ENCODE data around the gene ABLIM3. TPM values are rescaled to one million over a fixed set of nuclear protein-coding genes. Genes with fewer than 3 reads are reported as not detected.

The ABLIM3 gene
- 100 to 1,000 TPM; 140 to 185 (median 161) TPM for total RNA-seq
- 81.3 TPM for polyA plus RNA-seq
- long read RNA-seq, donor 1, partial matches to known transcripts, result 58 of 73 reads
- long read RNA-seq, donor 1, other reads (novel, unspliced or antisense), result 14 of 73 reads
- long read RNA-seq, donor 2, partial matches to known transcripts, result 0 of 17 reads
- long read RNA-seq, donor 2, other reads (novel, unspliced or antisense), result 14 of 17 reads
- long read RNA-seq, donor 3, transcript ABLIM3-204 (2 exons, 778 nt), result major isoform, 10 of 106 reads
- long read RNA-seq, donor 3, partial matches to known transcripts, result 78 of 106 reads
- long read RNA-seq, donor 3, other reads (novel, unspliced or antisense), result 18 of 106 reads
- long read RNA-seq, donor 4, partial matches to known transcripts, result 17 of 23 reads
- long read RNA-seq, donor 4, other reads (novel, unspliced or antisense), result 5 of 23 reads

- H3K27ac ChIP-seq (ENCODE audit: low read length), result peak within 1 kb of the TSS; percentile 99
- ATAC-seq, result peak; percentile 87 to 88
- 5% methylated on average over 54 of the region's 54 CpGs for WGBS
- peak within 1 kb of the TSS; percentile 68 for H3K4me3 ChIP-seq (ENCODE audit: low read length)
- peaks cover 10% of the 10 kb centered on the region for H3K4me1 ChIP-seq (ENCODE audit: control insufficient read depth, insufficient read depth, low read length)
- no peaks in the 10 kb centered on the region for H3K27me3 ChIP-seq (ENCODE audit: control insufficient read depth, insufficient read depth)
- no peaks in the 10 kb centered on the region for H3K9me3 ChIP-seq (ENCODE audit: control insufficient read depth, low read length)
- peak; percentile 73 to 91 (median 91) for DNase-seq
- intact Hi-C loops (cut with DNase I), result loop anchor here in 3 of 4 donors (2.0 to 5.0 kb wide), 3 partner anchors 36 to 87 kb away; no protein-coding TSS in a partner anchor
Measured at GRCh38 chr5:149141224-149141956, at the start of gene ABLIM3. Gene ABLIM3 (plus strand): TSS chr5:149141493. CDS start chr5:149142096, 603 bp downstream.

GRCh38 chr5:149093625-149094024, 47.7 kb upstream of the ABLIM3 start:
- DNase-seq, result no peak
- Histone ChIP-seq H3K4me3 (ENCODE audit: low read length) (no peak overlapping the region), H3K9me3 (ENCODE audit: control insufficient read depth, low read length) (peaks cover 2% of the 10 kb centered on the region), H3K27ac (ENCODE audit: low read length) (no peak overlapping the region), H3K27me3 (ENCODE audit: control insufficient read depth, insufficient read depth) (no peaks in the 10 kb centered on the region), H3K4me1 (ENCODE audit: control insufficient read depth, insufficient read depth, low read length) (no peaks in the 10 kb centered on the region)
- ATAC-seq, result peak in 1 of 2 donors; percentile 24
- WGBS, result 49% methylated on average over 2 of the region's 2 CpGs
- intact Hi-C loops (cut with DNase I), result no loop called here

GRCh38 chr5:149094996-149095395, 46.3 kb upstream of the ABLIM3 start:
- 88% methylated on average over 2 of the region's 2 CpGs for WGBS
- H3K27me3 ChIP-seq (ENCODE audit: control insufficient read depth, insufficient read depth), result no peaks in the 10 kb centered on the region
- no peak for ATAC-seq

GRCh38 chr5:149099920-149100319, 41.4 kb upstream of the ABLIM3 start:
- Histone ChIP-seq H3K27ac (ENCODE audit: low read length) (no peak overlapping the region), H3K4me3 (ENCODE audit: low read length) (no peak overlapping the region), H3K9me3 (ENCODE audit: control insufficient read depth, low read length) (peaks cover 2% of the 10 kb centered on the region), H3K4me1 (ENCODE audit: control insufficient read depth, insufficient read depth, low read length) (no peaks in the 10 kb centered on the region), H3K27me3 (ENCODE audit: control insufficient read depth, insufficient read depth) (no peaks in the 10 kb centered on the region)
- ATAC-seq (no peak), DNase-seq (no peak)
- intact Hi-C loops (cut with DNase I), result loop anchor here in 1 of 4 donors (10.0 kb wide), 1 partner anchor 65 kb away; no protein-coding TSS in a partner anchor

More at GRCh38 chr5:149094996-149095395, 46.3 kb upstream of the ABLIM3 start:
- intact Hi-C loops (cut with DNase I), result no loop called here
- Histone ChIP-seq H3K4me1 (ENCODE audit: control insufficient read depth, insufficient read depth, low read length) (no peaks in the 10 kb centered on the region), H3K4me3 (ENCODE audit: low read length) (no peak overlapping the region), H3K9me3 (ENCODE audit: control insufficient read depth, low read length) (peaks cover 2% of the 10 kb centered on the region), H3K27ac (ENCODE audit: low read length) (no peak overlapping the region)
- DNase-seq, result no peak

- no peaks in the 10 kb centered on the region for H3K4me1 ChIP-seq (ENCODE audit: control insufficient read depth, insufficient read depth, low read length)
- no peak for ATAC-seq
- no peaks in the 10 kb centered on the region for H3K27me3 ChIP-seq (ENCODE audit: control insufficient read depth, insufficient read depth)
- peaks cover 2% of the 10 kb centered on the region for H3K9me3 ChIP-seq (ENCODE audit: control insufficient read depth, low read length)
- intact Hi-C loops (cut with DNase I), result loop anchor here in 1 of 4 donors (10.0 kb wide), 1 partner anchor 66 kb away; no protein-coding TSS in a partner anchor
- DNase-seq, result no peak
- no peak overlapping the region for H3K27ac ChIP-seq (ENCODE audit: low read length)
- no peak overlapping the region for H3K4me3 ChIP-seq (ENCODE audit: low read length)
Measured at GRCh38 chr5:149100331-149100730, 41.0 kb upstream of the ABLIM3 start.

GRCh38 chr5:149108651-149109280, 32.5 kb upstream of the ABLIM3 start:
- Histone ChIP-seq H3K27ac (ENCODE audit: low read length) (no peak overlapping the region), H3K4me3 (ENCODE audit: low read length) (no peak overlapping the region), H3K4me1 (ENCODE audit: control insufficient read depth, insufficient read depth, low read length) (peaks cover 3% of the 10 kb centered on the region), H3K9me3 (ENCODE audit: control insufficient read depth, low read length) (no peaks in the 10 kb centered on the region), H3K27me3 (ENCODE audit: control insufficient read depth, insufficient read depth) (no peaks in the 10 kb centered on the region)
- 88% methylated on average over 2 of the region's 2 CpGs for WGBS
- ATAC-seq (no peak), DNase-seq (no peak)
- intact Hi-C loops (cut with DNase I), result loop anchor here in 1 of 4 donors (10.0 kb wide), 1 partner anchor 74 kb away; no protein-coding TSS in a partner anchor

GRCh38 chr5:149110406-149110805, 30.9 kb upstream of the ABLIM3 start:
- DNase-seq (no peak), ATAC-seq (no peak)
- 86% methylated on average over 4 of the region's 4 CpGs for WGBS
- Histone ChIP-seq H3K27me3 (ENCODE audit: control insufficient read depth, insufficient read depth) (no peaks in the 10 kb centered on the region), H3K4me3 (ENCODE audit: low read length) (no peak overlapping the region), H3K9me3 (ENCODE audit: control insufficient read depth, low read length) (no peaks in the 10 kb centered on the region), H3K27ac (ENCODE audit: low read length) (no peak overlapping the region), H3K4me1 (ENCODE audit: control insufficient read depth, insufficient read depth, low read length) (peaks cover 3% of the 10 kb centered on the region)
- intact Hi-C loops (cut with DNase I), result loop anchor here in 3 of 4 donors (5.0 to 10.0 kb wide), 4 partner anchors 76 to 378 kb away; partner anchors contain the start of gene ADRB2 (in 1 of the 3)

- ATAC-seq, result no peak
- WGBS, result 85% methylated on average over 2 of the region's 2 CpGs
- Histone ChIP-seq H3K27ac (ENCODE audit: low read length) (no peak overlapping the region), H3K9me3 (ENCODE audit: control insufficient read depth, low read length) (no peaks in the 10 kb centered on the region), H3K27me3 (ENCODE audit: control insufficient read depth, insufficient read depth) (no peaks in the 10 kb centered on the region), H3K4me3 (ENCODE audit: low read length) (no peak overlapping the region), H3K4me1 (ENCODE audit: control insufficient read depth, insufficient read depth, low read length) (peaks cover 3% of the 10 kb centered on the region)
- no peak for DNase-seq
- intact Hi-C loops (cut with DNase I), result loop anchor here in 3 of 4 donors (2.0 to 10.0 kb wide), 5 partner anchors 79 to 381 kb away; partner anchors contain the start of gene ADRB2 (in 1 of the 3)
Measured at GRCh38 chr5:149113669-149114068, 27.6 kb upstream of the ABLIM3 start.

- DNase-seq (peak; percentile 42 to 69 (median 66)), ATAC-seq (peak; percentile 97)
- H3K4me1 ChIP-seq (ENCODE audit: control insufficient read depth, insufficient read depth, low read length), result peaks cover 3% of the 10 kb centered on the region
- H3K9me3 ChIP-seq (ENCODE audit: control insufficient read depth, low read length), result no peaks in the 10 kb centered on the region
- no peak overlapping the region for H3K27ac ChIP-seq (ENCODE audit: low read length)
- H3K27me3 ChIP-seq (ENCODE audit: control insufficient read depth, insufficient read depth), result no peaks in the 10 kb centered on the region
- 30% methylated on average over 7 of the region's 7 CpGs for WGBS
- H3K4me3 ChIP-seq (ENCODE audit: low read length), result no peak overlapping the region
- intact Hi-C loops (cut with DNase I), result loop anchor here (2.0 to 10.0 kb wide), 5 partner anchors 80 to 382 kb away; partner anchors contain the start of gene ADRB2 (in 1 of the 4)
Measured at GRCh38 chr5:149114403-149115312, 26.6 kb upstream of the ABLIM3 start.

GRCh38 chr5:149117970-149118369, 23.3 kb upstream of the ABLIM3 start:
- intact Hi-C loops (cut with DNase I), result loop anchor here in 3 of 4 donors (5.0 to 10.0 kb wide), 3 partner anchors 83 to 381 kb away; partner anchors contain the start of gene ADRB2 (in 1 of the 3)
- ATAC-seq (no peak), DNase-seq (no peak)
- Histone ChIP-seq H3K27me3 (ENCODE audit: control insufficient read depth, insufficient read depth) (no peaks in the 10 kb centered on the region), H3K9me3 (ENCODE audit: control insufficient read depth, low read length) (no peaks in the 10 kb centered on the region), H3K27ac (ENCODE audit: low read length) (no peak overlapping the region), H3K4me1 (ENCODE audit: control insufficient read depth, insufficient read depth, low read length) (no peaks in the 10 kb centered on the region), H3K4me3 (ENCODE audit: low read length) (no peak overlapping the region)
- WGBS, result 88% methylated on average over 1 of the region's 1 CpG

Measured in right cardiac atrium (tissue), 5 donors.